NCI-H1092 (cell line): ENCODE measurements around the gene COQ8A.
"Not testable (repeated sequence)": the region's sequence is repeated elsewhere in the genome, so short reads cannot be mapped to it uniquely, and the experiment has no call there.

Experiments
- DNase-seq: peaks from one replicate; lab custom pipeline; 2025; lab: John Stamatoyannopoulos, UW

The COQ8A gene

GRCh38 chr1:226985839-226986463, 45.9 kb downstream of the COQ8A start:
- no peak for DNase-seq

- no peak for DNase-seq
These were observed 46.5 kb downstream of the COQ8A start for GRCh38 chr1:226986496-226987178.

GRCh38 chr1:226987179-226987536, 47.1 kb downstream of the COQ8A start:
- no peak for DNase-seq

- DNase-seq = no peak
These were observed 47.7 kb downstream of the COQ8A start for GRCh38 chr1:226987623-226988333.

- DNase-seq = no peak
These were observed 48.2 kb downstream of the COQ8A start for GRCh38 chr1:226988334-226988666.

- DNase-seq = no peak
These were observed 49.2 kb downstream of the COQ8A start for GRCh38 chr1:226989085-226989920.

GRCh38 chr1:226990133-226990716, 50.1 kb downstream of the COQ8A start:
- no peak for DNase-seq

GRCh38 chr1:226991920-226992319, 51.8 kb downstream of the COQ8A start:
- DNase-seq = no peak

GRCh38 chr1:226993814-226994585, 53.9 kb downstream of the COQ8A start:
- no peak for DNase-seq

- no peak for DNase-seq
These were observed 54.7 kb downstream of the COQ8A start for GRCh38 chr1:226994586-226995364.

- DNase-seq = no peak
These were observed 55.6 kb downstream of the COQ8A start for GRCh38 chr1:226995365-226996332.

GRCh38 chr1:226999579-226999978, 59.5 kb downstream of the COQ8A start:
- not testable (repeated sequence) for DNase-seq

GRCh38 chr1:227002531-227003049, 62.5 kb downstream of the COQ8A start:
- no peak for DNase-seq

- DNase-seq = no peak
These were observed 63.1 kb downstream of the COQ8A start for GRCh38 chr1:227003165-227003564.

GRCh38 chr1:227004796-227005195, 64.7 kb downstream of the COQ8A start:
- no peak for DNase-seq

GRCh38 chr1:227006226-227006796, 66.2 kb downstream of the COQ8A start:
- DNase-seq = no peak

- DNase-seq = no peak
These were observed 69.8 kb downstream of the COQ8A start for GRCh38 chr1:227009937-227010336.

GRCh38 chr1:227010645-227011044, 70.6 kb downstream of the COQ8A start:
- no peak for DNase-seq

GRCh38 chr1:227016990-227017389, 76.9 kb downstream of the COQ8A start:
- no peak for DNase-seq
